ENCODE measurements around the gene VPS11. TPM values are rescaled to one million over a fixed set of nuclear protein-coding genes. Genes with fewer than 3 reads are reported as not detected.
A peak's percentile ranks its signal among the peaks of the same experiment; 100 is the strongest.

The VPS11 gene
- total and polyA plus RNA-seq, 8 donors, result 30.5 to 61.2 (median 55.2) TPM

GRCh38 chr11:119089319-119089718 lies 21.7 kb downstream of the VPS11 start:
- Histone ChIP-seq H3K4me3 (no peak overlapping the region), H3K4me1 (peaks cover 24 to 59% of the 10 kb centered on the region in 2 donors), H3K36me3 (peaks cover 0 to 9% of the 10 kb centered on the region in 2 donors), H3K9me3 (no peaks in the 10 kb centered on the region), H3K27ac (no peak overlapping the region), H3K27me3 (no peaks in the 10 kb centered on the region)
- TF ChIP-seq, protein P1, sequence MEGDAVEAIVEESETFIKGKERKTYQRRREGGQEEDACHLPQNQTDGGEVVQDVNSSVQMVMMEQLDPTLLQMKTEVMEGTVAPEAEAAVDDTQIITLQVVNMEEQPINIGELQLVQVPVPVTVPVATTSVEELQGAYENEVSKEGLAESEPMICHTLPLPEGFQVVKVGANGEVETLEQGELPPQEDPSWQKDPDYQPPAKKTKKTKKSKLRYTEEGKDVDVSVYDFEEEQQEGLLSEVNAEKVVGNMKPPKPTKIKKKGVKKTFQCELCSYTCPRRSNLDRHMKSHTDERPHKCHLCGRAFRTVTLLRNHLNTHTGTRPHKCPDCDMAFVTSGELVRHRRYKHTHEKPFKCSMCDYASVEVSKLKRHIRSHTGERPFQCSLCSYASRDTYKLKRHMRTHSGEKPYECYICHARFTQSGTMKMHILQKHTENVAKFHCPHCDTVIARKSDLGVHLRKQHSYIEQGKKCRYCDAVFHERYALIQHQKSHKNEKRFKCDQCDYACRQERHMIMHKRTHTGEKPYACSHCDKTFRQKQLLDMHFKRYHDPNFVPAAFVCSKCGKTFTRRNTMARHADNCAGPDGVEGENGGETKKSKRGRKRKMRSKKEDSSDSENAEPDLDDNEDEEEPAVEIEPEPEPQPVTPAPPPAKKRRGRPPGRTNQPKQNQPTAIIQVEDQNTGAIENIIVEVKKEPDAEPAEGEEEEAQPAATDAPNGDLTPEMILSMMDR (IDR thresholded peaks at IDR 0.05), result no peak
- intact Hi-C loops (cut with DNase I), result no loop called here
- no peak for DNase-seq
- no peak for ATAC-seq

GRCh38 chr11:119091178-119091577 lies 23.6 kb downstream of the VPS11 start:
- Histone ChIP-seq H3K27me3 (no peaks in the 10 kb centered on the region), H3K4me1 (peaks cover 17 to 53% of the 10 kb centered on the region in 2 donors), H3K4me3 (no peak overlapping the region), H3K9me3 (no peaks in the 10 kb centered on the region), H3K27ac (no peak overlapping the region), H3K36me3 (peaks cover 0 to 9% of the 10 kb centered on the region in 2 donors)
- DNase-seq, result peak in 1 of 4 donors; percentile 64
- TF ChIP-seq, protein P1 (IDR thresholded peaks at IDR 0.05), result no peak
- ATAC-seq, result no peak
- intact Hi-C loops (cut with DNase I), result no loop called here

- no peak overlapping the region for H3K4me3 ChIP-seq
- TF ChIP-seq, protein P1 (IDR thresholded peaks at IDR 0.05), result no peak
- intact Hi-C loops (cut with DNase I), result no loop called here
Measured at GRCh38 chr11:119091966-119092879, 24.6 kb downstream of the VPS11 start.

DNA sequence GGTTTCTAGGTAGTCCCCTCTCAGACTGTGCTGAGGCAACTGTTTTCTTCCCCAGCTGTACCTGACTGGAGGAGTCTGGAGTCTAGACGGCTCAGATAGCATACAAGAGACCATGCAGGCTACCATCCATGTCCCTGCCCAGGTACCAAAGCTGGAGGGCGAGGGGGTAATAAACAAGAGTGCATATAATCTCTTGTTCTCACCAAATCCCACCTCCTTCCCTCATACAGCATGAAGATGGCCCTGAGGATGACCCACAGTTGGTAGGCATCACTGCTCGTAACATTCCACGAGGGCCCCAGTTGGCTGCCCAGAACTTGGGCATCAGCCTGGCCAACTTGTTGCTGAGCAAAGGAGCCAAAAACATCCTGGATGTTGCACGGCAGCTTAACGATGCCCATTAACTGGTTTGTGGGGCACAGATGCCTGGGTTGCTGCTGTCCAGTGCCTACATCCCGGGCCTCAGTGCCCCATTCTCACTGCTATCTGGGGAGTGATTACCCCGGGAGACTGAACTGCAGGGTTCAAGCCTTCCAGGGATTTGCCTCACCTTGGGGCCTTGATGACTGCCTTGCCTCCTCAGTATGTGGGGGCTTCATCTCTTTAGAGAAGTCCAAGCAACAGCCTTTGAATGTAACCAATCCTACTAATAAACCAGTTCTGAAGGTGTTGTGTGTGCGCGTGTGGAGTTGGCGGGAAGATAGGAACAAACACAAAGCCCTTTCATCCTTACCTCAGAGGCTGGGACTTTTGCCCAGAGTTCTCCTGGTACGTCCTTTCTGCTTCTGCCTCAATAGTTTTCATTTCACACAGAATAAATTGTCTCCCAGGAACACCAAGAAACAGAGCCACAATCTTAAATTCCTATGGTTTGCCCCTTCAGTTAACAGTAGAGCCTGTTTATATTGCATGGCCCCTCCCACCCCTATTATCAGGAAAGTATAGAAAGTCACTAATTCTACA lies 25.5 kb downstream of the VPS11 start:
- no peaks in the 10 kb centered on the region for H3K9me3 ChIP-seq
- peaks cover 0 to 25% of the 10 kb centered on the region in 2 donors for H3K36me3 ChIP-seq
- DNase-seq, result no peak
- peaks cover 17 to 39% of the 10 kb centered on the region in 2 donors for H3K4me1 ChIP-seq
- H3K27ac ChIP-seq, result peak overlapping the region in 1 of 2 donors; percentile 96
- H3K27me3 ChIP-seq, result no peaks in the 10 kb centered on the region
- peak overlapping the region; percentile 88 to 89 for H3K4me3 ChIP-seq
- ATAC-seq, result no peak
- intact Hi-C loops (cut with DNase I), result no loop called here
- TF ChIP-seq, protein P1 (IDR thresholded peaks at IDR 0.05), result no peak

More at GRCh38 chr11:119091966-119092879, 24.6 kb downstream of the VPS11 start:
- no peaks in the 10 kb centered on the region for H3K27me3 ChIP-seq
- peaks cover 17 to 48% of the 10 kb centered on the region in 2 donors for H3K4me1 ChIP-seq
- peak overlapping the region in 1 of 2 donors; percentile 23 for H3K27ac ChIP-seq
- DNase-seq, result no peak
- H3K9me3 ChIP-seq, result no peaks in the 10 kb centered on the region
- no peak for ATAC-seq
- peaks cover 0 to 16% of the 10 kb centered on the region in 2 donors for H3K36me3 ChIP-seq

Measured in left lung (tissue), 10 donors.